H1 (cell line): Measurements from ENCODE around the gene KIN.
A peak's percentile ranks its signal among the peaks of the same experiment; 100 is the strongest.

Source experiments
- MAFK ChIP-seq: IDR thresholded peaks from 2 replicates; pipeline ENCODE4 v1.6.1; 2012; ENCODE audit warnings: low read depth, mild to moderate bottlenecking, improper control_type of control experiment, low read length
- SP1 ChIP-seq: IDR thresholded peaks from 2 replicates; pipeline ENCODE4 v1.6.1; 2011; ENCODE audit warnings: low read depth, low read length
- TF ChIP-seq, protein P1 (sequence below): IDR thresholded peaks from 2 replicates; pipeline ENCODE4 v1.6.1; 2011; ENCODE audit warnings: low read depth, mild to moderate bottlenecking, low read length; ENCODE audit not compliant: insufficient read depth

DNA sequence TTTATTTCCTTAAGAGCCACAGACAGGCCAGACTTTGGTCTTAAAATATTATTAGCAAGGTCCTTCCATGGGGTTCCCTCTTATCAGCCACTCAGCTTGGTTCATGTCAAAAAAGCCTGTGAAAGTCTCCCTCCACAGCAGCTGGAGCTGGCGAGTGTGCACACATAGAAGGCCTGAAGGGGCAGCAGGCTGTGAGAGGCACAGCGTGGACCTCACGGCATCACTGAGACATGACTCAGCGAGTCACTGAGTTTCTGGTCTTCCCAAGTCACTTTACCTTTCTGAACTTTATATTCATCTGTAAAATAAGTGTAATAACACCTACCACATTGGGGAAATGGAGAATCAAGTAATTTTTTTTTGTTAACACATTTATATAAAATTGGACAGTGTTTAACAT, 39.2 kb upstream of the KIN start:
- TF ChIP-seq MAFK (peak; percentile 56; the same call in 1 of the 2 replicates), SP1 (no peak)
- TF ChIP-seq, protein P1, sequence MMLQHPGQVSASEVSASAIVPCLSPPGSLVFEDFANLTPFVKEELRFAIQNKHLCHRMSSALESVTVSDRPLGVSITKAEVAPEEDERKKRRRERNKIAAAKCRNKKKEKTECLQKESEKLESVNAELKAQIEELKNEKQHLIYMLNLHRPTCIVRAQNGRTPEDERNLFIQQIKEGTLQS, result no peak
